Central memory CD4-positive, alpha-beta T cell (primary cell): ENCODE results near the gene VASN.

Experiments
- DNase-seq: peaks from one replicate; pipeline ENCODE4 v3.0.0; 2022

Gene VASN

DNA sequence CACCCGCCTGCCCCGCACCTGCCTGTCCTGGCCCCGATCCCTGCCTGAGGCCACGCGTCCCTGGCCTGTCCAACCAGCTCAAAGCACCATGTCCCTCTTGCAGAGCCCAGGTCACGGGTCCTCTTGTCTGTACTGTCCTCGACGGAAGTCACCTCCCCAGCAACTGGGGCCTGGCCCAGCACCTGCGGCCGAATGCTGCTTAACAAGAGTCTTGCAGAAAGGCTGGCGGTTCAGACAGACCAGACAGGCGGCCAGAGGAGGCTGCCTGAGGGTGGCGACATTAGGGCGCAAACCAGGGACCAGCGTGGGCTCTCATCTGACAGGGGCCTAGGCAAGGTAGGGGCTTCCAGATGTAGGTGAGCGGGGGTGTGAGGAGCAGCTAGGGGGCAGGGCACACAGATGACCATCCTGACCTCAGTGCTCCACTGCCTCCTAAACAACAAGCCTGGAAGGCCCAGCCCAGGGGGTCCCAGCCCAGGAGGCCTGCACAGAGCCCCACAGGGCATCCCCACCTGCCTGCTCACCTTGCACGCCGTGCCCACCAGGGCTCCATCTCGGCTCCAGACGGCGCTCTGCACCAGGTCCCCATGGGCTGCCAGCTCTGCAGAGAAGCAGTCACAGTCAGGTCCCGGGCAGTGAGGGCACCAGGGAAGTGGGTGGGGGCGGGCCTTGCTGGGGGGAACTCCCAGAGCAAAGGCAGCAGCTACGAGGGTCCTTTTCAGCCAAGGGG lies 33.5 kb downstream of the VASN start:
- DNase-seq, result no peak

- DNase-seq, result no peak
Measured at GRCh38 chr16:4407543-4408322, 36.1 kb downstream of the VASN start.

DNA sequence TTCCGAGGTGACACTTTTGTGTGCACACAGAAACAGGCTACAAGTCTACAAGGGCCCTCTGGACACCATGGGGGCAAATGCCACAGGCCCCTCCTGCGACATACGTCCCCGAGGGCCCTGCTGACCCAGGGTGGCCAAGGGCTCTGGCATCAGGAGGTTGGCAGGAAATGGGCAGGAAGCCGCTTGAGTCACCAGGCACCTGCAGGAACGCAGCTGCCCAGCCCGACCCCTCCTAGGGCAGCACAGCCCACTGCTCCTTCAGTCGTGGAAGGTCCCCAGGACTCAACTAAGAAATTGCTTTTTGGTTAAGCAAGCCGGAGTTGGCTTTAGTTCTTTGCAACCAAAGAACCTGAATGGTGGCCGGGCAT lies 36.7 kb downstream of the VASN start:
- no peak for DNase-seq

DNA sequence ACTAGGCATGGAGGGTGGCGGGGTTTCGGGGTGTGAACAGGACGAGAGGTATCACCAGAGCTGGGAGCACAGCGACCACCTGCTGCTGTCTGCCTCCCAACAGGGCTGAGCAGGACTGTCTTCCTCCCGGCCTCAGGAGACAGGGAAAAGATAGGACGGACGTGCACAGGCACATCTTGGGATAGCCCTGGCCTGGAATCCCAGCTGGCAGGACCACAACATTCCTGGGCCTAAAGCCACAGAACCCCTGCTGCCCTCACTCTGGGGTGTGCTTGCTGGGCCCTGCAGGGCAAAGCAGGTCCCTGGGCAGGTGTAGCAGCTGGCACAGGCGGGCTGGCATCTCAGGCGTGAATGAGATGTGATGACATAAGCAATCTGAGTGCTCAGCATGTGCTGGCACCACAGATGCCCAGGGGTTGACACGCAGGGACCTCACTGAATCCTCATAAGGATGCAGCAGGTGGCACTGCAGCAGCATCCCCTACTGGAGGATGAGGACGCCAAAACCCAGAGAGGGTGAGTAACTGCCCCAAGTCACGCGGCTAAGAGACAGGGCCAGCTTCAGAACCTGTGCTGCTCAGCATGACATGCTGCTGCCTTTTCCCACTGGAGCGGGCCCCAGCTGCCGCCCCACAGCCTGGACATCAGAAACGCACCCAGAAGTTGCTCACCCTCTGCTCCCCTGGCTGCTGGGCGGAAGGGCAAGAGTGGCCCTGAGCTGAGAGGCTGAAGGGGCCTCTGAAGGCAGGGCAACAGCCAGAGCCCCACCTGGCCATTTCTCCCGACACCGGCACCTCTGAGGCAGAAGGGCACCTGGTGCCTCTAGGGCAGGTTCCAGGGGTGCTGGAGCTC lies 37.7 kb downstream of the VASN start:
- no peak for DNase-seq

GRCh38 chr16:4410335-4411075 lies 38.9 kb downstream of the VASN start:
- DNase-seq, result no peak

- no peak for DNase-seq
Measured at GRCh38 chr16:4411684-4412083, 40.0 kb downstream of the VASN start.

- DNase-seq, result no peak
Measured at GRCh38 chr16:4412159-4412558, 40.5 kb downstream of the VASN start.

DNA sequence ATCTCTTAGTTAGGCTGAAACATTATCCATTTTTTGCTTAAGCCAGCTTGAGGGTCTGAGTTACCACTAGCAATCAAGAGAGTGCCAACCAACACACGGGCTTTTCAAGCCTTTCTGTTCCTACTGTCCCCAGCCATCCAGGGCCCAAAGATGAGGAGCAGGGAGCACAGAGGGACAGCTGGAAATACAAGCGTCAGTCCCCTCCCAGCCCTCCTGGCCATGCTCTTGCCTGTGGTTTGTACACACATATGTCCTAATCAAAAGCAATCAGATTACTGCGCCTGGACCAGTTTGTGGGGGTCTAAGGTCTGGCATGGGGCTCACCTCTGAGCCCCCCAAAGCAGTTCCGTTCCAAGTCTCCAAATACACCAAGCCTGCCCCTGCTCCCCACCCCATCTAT lies 41.2 kb downstream of the VASN start:
- no peak for DNase-seq

DNA sequence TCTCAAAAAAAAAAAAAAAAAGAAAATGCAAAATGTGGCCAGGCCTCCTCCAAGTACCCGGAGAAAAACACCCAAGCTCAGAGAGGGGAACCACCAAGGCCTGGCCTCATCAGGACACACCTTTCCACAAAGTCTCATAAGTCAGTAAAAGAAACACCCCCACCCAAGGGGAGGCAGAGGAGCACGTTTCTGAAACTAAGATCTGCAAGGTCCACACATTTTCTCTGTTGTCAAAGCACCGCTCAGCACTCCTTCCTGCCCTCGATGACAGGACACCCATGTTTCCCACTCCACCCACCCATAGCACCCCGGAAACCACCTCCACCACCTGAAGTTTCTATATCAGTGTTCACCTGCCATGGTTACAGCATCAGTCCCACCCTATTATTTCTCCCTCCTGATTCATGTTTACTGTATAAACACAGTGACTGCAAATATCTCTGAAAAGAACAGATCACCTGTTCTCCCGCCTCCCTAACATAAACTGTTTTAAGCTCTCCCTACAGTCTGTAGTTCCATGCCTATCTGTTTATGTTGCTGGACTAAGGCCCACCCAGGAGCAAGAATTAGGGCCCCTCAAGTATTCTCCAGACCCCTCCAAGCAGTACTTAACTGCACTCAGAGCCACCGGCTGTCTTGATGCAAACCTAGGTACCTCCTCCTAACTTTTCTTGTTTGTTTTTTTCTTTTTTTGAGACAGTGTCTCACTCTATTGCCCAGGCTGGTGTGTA lies 42.7 kb downstream of the VASN start:
- DNase-seq, result peak; percentile 95

DNA sequence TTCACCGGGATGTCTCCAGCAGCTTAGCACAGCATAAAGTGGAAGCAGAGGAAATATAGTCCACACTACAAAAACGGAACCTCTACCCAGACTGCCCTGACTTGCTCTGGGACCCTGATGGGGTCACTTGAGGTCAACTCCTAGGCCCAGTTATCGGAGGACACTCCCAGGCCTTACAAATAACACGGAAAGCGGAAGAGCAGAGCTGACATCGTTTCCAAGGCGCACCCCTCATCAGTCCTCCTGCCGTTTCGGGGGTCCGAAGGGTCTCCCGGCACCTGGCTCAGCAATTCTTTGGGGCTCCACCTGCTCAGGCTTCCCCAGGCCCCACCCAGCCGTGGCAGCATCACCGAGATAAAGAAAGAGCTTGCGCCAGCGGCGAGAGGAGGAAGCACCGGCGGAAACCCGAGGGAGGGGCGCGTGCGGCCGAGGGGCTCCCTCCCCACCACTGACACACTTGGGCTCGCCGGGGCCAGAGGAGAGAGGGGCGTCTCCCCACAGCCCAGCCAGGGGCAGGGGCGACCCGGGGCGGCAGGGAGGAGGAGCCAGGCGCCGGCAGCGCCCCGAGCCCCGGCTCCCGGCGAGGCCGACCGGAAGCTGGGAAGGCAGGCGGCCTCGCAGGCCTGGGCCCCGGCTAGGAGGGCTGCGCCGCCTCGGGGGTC lies 44.0 kb downstream of the VASN start:
- peak; percentile 79 for DNase-seq

GRCh38 chr16:4416200-4417032 lies 44.8 kb downstream of the VASN start, which contains the start of gene CORO7:
Gene CORO7 (minus strand): TSS chr16:4416596. CDS start chr16:4416518, 78 bp downstream.
- peak; percentile 100 for DNase-seq

GRCh38 chr16:4419402-4419959 lies 47.8 kb downstream of the VASN start:
- DNase-seq, result no peak

- DNase-seq, result no peak
Measured at GRCh38 chr16:4420505-4421105, 49.0 kb downstream of the VASN start.

DNA sequence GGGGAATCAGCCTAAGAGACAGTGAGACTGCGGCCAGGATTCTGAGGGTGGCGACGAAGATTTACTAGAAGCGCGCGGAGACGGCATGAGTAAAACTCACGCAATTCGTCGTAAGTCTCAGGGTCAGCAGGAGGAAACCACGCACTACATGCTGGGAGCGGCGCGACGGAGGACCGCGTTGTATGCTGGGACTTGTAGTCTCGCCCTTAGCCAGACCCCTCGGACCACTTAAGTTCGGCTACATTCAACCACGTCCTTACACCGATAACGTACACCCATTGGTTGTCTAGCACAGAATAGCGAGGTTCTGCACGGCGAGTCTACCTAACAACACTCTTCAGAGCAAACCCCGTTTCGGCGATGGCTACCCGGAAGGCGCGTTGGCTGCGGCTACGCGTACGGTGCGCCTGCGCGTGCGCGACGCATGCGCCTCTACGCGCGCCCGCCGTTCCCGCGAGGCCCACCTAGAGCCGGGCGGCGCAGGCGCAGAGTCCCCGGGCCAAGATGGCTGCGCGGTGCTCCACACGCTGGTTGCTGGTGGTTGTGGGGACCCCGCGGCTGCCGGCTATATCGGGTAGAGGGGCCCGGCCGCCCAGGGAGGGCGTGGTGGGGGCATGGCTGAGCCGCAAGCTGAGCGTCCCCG lies 53.9 kb downstream of the VASN start, which contains the start of gene DNAJA3:
Gene DNAJA3, plus strand, starts transcription at position 491 of the 643 bp plus-strand sequence. Its CDS starts 14 bp downstream, at position 505.
- peak; percentile 94 for DNase-seq

GRCh38 chr16:4426021-4426684 lies 54.5 kb downstream of the VASN start:
- DNase-seq, result no peak

DNA sequence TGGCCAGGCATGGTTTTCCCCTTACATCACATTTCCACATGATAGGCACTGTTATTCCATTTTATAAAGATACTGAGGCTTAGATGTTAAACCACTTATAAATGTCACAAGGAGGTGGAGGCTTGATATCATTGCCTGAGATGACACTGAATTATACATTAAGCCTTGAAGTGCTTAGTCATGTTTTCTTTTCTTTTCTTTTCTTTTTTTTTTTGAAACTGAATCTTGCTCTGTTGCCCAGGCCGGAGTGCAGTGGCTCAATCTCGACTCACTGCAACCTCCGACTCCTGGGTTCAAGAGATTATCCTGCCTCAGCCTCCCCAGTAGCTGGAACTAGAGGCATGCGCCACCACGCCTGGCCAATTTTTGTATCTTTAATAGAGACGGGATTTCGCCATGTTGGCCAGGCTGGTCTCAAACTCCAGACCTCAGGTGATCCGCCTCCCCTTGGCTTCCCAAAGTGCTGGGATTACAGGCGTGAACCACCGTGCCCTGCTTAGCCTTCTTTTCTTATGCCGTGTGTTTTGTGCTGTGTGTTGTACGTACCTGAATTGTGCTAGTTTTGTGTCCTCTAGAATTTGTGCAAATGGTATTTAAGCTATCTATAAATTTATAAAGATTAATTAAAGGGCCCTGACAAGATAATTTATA lies 55.2 kb downstream of the VASN start:
- DNase-seq, result no peak

DNA sequence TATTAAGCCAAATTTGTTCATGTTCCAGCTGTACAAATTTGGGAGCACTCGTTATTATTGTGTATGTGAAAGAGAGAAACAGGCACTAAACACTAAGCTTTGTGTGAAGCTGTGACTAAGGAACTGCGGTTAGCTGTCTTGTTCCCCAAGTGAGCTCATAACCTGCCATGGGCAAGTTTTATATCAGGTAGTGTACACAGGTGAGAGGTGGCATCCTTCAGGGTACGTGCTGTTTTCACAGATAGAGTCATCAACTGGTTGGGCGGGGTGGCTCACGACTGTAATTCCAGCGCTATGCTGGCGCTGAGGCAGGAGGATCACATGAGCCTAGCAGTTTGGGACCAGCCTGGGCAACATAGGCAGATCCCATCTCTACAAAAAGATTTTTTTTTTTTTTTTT lies 56.9 kb downstream of the VASN start:
- DNase-seq, result no peak

GRCh38 chr16:4431023-4431422 lies 59.4 kb downstream of the VASN start:
- DNase-seq, result no peak
